Activated CD8-positive, alpha-beta T cell treated with anti-CD3 and anti-CD28 coated beads for 36 hours (primary cell): Measurements from ENCODE around the gene PIP5KL1. TPM values are rescaled to one million over a fixed set of nuclear protein-coding genes. Genes with fewer than 3 reads are reported as not detected.

Experiments used
- ATAC-seq: fragments of 200-7000 bp; cut with Tn5 transposase; one replicate; pipeline ENCODE4 v1.10.0; 2021; ENCODE audit warnings: mild to moderate bottlenecking, moderate library complexity
- CTCF ChIA-PET: fragments of 350-600 bp; sonication (Branson Sonifier 250); formaldehyde crosslinking; loops from one replicate; lab custom pipeline; 2021; ENCODE audit warnings: antibody characterized with exemption; lab: Charles Lee
- POLR2A ChIA-PET: fragments of 350-600 bp; sonication (Branson Sonifier 250); formaldehyde crosslinking; loops from one replicate; lab custom pipeline; 2021; ENCODE audit warnings: antibody characterized with exemption; lab: Charles Lee
- DNase-seq: peaks from one replicate; pipeline ENCODE4 v3.0.0-alpha.2; 2020
- H3K27ac Mint-ChIP-seq: one replicate; pipeline ENCODE4 v1.8.0; 2021; ENCODE audit warnings: mild to moderate bottlenecking, mixed read lengths
- H3K27me3 Mint-ChIP-seq: one replicate; pipeline ENCODE4 v1.8.0; 2021; ENCODE audit warnings: mixed read lengths
- H3K36me3 Mint-ChIP-seq: one replicate; pipeline ENCODE4 v1.8.0; 2021; ENCODE audit warnings: low read depth, mixed read lengths
- H3K4me1 Mint-ChIP-seq: one replicate; pipeline ENCODE4 v1.8.0; 2021; ENCODE audit warnings: low read depth, mixed read lengths
- H3K4me3 Mint-ChIP-seq: one replicate; pipeline ENCODE4 v1.8.0; 2021; ENCODE audit warnings: mild to moderate bottlenecking, moderate library complexity, mixed read lengths
- H3K9me3 Mint-ChIP-seq: one replicate; pipeline ENCODE4 v1.8.0; 2021; ENCODE audit warnings: mixed read lengths
- intact Hi-C: fragments of 100-400 bp; cut with micrococcal nuclease; formaldehyde crosslinking; loops from one replicate; pipeline ENCODE4 v1.10.0; 2022
- total RNA-seq, 2 experiments: library from RNA; stranded (reverse); gene quantifications; one replicate each; pipeline ENCODE4 v1.2.3, GENCODE V29; 2021
- TF ChIP-seq, protein P1 (sequence below): fragments of 200-600 bp; IDR thresholded peaks from one replicate; pipeline ENCODE4 v1.8.0; 2022; ENCODE audit warnings: antibody characterized with exemption, mild to moderate bottlenecking

Gene PIP5KL1
- total RNA-seq, 2 experiments from 2014 or later: 1.7 to 2.5 TPM

DNA sequence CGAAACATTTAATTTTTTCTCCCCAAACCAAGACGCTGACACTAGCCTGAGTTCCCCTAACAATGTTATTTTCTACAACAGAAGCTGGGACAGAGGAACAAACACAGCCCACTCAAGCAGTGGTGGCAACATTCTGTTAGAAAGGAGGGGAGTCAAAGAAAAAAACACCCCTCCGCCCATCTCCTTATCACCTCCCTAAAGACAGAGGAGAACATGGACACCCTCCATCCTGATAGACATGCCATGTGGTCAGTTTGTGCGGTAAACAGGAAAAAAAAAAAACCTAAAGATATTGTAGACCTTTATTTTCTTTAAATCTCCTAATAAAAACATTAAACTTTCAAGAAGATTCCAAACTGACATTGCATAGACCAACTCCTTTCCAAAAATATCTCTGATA, 10.0 kb upstream of the PIP5KL1 start:
- ChIA-PET CTCF (interaction anchor here (0.8 to 30.0 kb wide), 9 partner anchors 8 to 177 kb away, joined by 3 to 631 read pairs (median 6); partner anchors contain the start of genes EEIG1, PIP5KL1 and ST6GALNAC4), POLR2A (interaction anchor here (1.0 to 2.5 kb wide), 4 partner anchors 10 to 124 kb away, joined by 3 to 6 read pairs (median 4); partner anchors contain the start of gene PIP5KL1)
- no peaks in the 10 kb centered on the region for H3K27me3 Mint-ChIP-seq
- DNase-seq: no peak
- H3K9me3 Mint-ChIP-seq: no peaks in the 10 kb centered on the region
- no peak for ATAC-seq
- H3K4me3 Mint-ChIP-seq: no peak overlapping the region
- H3K27ac Mint-ChIP-seq: peak overlapping the region; percentile 51
- H3K36me3 Mint-ChIP-seq: peaks cover 41% of the 10 kb centered on the region
- intact Hi-C loops: loop anchor here (5.0 kb wide), 1 partner anchor 97 kb away; no protein-coding TSS in a partner anchor
- H3K4me1 Mint-ChIP-seq: peaks cover 43% of the 10 kb centered on the region
- TF ChIP-seq, protein P1, sequence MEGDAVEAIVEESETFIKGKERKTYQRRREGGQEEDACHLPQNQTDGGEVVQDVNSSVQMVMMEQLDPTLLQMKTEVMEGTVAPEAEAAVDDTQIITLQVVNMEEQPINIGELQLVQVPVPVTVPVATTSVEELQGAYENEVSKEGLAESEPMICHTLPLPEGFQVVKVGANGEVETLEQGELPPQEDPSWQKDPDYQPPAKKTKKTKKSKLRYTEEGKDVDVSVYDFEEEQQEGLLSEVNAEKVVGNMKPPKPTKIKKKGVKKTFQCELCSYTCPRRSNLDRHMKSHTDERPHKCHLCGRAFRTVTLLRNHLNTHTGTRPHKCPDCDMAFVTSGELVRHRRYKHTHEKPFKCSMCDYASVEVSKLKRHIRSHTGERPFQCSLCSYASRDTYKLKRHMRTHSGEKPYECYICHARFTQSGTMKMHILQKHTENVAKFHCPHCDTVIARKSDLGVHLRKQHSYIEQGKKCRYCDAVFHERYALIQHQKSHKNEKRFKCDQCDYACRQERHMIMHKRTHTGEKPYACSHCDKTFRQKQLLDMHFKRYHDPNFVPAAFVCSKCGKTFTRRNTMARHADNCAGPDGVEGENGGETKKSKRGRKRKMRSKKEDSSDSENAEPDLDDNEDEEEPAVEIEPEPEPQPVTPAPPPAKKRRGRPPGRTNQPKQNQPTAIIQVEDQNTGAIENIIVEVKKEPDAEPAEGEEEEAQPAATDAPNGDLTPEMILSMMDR: no peak

DNA sequence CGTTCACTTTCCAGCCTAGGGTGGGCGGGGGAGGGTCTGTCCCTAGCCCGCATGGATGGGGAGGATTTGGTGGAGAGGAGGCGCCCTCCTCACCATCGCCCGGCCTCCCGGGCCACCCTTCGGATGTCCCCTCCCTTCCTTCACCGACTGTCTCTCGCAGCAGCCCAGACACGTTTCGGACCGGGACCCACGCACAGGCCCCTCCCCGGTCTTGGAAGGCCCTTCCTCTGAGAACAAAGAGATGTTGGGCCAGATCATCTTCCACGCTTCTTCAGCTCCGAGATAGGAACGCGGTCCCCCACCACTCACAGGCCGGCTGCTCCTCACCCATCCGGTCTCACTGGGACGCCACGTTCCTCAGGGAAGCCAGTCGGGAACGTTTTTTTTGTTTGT, 7.7 kb upstream of the PIP5KL1 start:
- Mint-ChIP-seq H3K36me3 (peaks cover 42% of the 10 kb centered on the region), H3K9me3 (no peaks in the 10 kb centered on the region), H3K4me1 (peaks cover 41% of the 10 kb centered on the region), H3K4me3 (peak overlapping the region; percentile 48), H3K27me3 (no peaks in the 10 kb centered on the region), H3K27ac (peak overlapping the region; percentile 74)
- ChIA-PET POLR2A (interaction anchor here (1.0 kb wide), 1 partner anchor 17 kb away, joined by 4 read pairs; no protein-coding TSS in a partner anchor), CTCF (interaction anchor here (30.0 kb wide), 1 partner anchor 90 kb away, joined by 631 read pairs; no protein-coding TSS in a partner anchor)
- DNase-seq: no peak
- ATAC-seq: no peak
- intact Hi-C loops: loop anchor here (5.0 kb wide), 1 partner anchor 39 kb away; no protein-coding TSS in a partner anchor
- TF ChIP-seq, protein P1: no peak

DNA sequence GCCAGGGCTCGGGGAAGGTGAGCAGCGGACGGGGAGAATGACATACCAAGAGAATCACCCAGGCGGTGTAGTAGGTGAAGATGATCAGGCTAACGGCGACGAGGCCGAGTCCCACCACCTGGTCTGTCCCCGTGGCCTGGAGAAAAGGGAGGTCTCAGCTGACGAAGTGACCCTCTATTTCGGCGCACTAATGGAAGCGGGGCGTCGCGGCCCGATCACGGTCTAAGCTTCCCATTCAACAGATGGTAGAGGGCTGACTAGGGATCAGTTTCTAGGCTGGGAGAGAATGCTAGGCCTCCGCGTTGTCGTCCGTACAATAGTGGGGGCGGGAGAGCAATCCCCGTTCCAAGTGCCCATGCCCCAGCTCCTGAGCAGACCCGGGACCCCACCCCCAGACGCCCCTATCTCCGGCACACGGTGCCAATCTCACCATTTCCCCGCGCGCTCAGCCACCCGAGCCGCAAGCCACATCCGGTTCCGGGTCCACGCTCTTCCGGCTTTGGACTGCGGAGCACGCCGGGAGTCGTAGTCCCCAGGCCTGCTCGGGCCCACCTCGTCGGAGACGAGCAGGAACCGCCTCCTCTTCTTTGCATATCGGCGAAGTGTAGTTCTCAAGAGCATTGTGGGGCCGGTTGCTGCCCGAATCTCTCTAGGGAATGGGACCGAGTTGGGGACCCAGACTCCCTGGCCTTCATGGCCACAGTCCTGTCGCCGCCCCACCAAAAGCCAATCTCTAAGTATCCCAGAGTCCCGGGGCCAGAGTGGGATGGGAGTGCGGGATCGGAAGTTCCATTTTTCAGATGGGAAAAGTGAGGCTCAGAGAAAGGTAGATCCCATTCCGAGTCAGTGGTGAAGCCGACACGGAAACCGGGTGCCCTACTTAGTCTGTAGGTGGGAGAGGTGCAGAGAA, 7.1 kb upstream of the PIP5KL1 start, which contains the start of gene DPM2:
Gene DPM2 (minus strand): TSS at position 467 of the 910 bp plus-strand sequence. CDS start 34 bp downstream, at position 433.
- Mint-ChIP-seq H3K27ac (peak within 1 kb of the TSS; percentile 95), H3K4me1 (peaks cover 36% of the 10 kb centered on the region), H3K9me3 (no peaks in the 10 kb centered on the region), H3K27me3 (no peaks in the 10 kb centered on the region), H3K36me3 (peaks cover 40% of the 10 kb centered on the region), H3K4me3 (peak within 1 kb of the TSS; percentile 93)
- TF ChIP-seq, protein P1: no peak
- POLR2A ChIA-PET: interaction anchor here (0.9 to 1.8 kb wide), 15 partner anchors 9 to 160 kb away, joined by 3 to 13 read pairs (median 4); partner anchors contain the start of gene SH2D3C
- DNase-seq: peak; percentile 91
- peak; percentile 93 for ATAC-seq
- intact Hi-C loops: loop anchor here (5.0 kb wide), 1 partner anchor 40 kb away; no protein-coding TSS in a partner anchor
- CTCF ChIA-PET: interaction anchor here (1.0 to 30.0 kb wide), 4 partner anchors 16 to 98 kb away, joined by 3 to 631 read pairs (median 4); no protein-coding TSS in a partner anchor

DNA sequence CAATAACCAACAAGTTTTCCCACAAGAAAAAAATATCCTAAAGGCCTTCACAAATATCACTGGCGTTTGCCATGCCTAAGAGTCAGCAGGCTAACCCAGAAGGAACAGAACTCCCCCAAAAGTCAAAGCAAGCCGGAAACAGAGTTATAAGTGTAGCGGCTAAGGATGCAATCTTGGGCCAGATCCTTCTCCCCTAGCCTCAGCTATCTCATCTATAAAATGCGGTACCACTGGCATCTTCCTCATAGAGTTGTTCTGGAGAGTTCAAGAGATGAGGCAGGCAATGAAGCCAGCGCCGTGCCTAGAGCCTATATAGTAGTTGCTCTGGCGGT, 6.4 kb upstream of the PIP5KL1 start:
- H3K4me3 Mint-ChIP-seq: peak overlapping the region; percentile 93
- TF ChIP-seq, protein P1: no peak
- no peaks in the 10 kb centered on the region for H3K27me3 Mint-ChIP-seq
- no peak for ATAC-seq
- no peak for DNase-seq
- CTCF ChIA-PET: interaction anchor here (1.0 to 1.4 kb wide), 3 partner anchors 16 to 99 kb away, joined by 3 to 4 read pairs (median 3); no protein-coding TSS in a partner anchor
- peaks cover 36% of the 10 kb centered on the region for H3K36me3 Mint-ChIP-seq
- H3K9me3 Mint-ChIP-seq: no peaks in the 10 kb centered on the region
- POLR2A ChIA-PET: interaction anchor here (0.9 to 1.8 kb wide), 14 partner anchors 9 to 159 kb away, joined by 3 to 13 read pairs (median 4); partner anchors contain the start of gene SH2D3C
- H3K4me1 Mint-ChIP-seq: peaks cover 36% of the 10 kb centered on the region
- H3K27ac Mint-ChIP-seq: peak overlapping the region; percentile 95
- intact Hi-C loops: loop anchor here (5.0 kb wide), 1 partner anchor 40 kb away; no protein-coding TSS in a partner anchor
